GM12892 (cell line): ENCODE measurements around the gene CYTH3.
A peak's percentile ranks its signal among the peaks of the same experiment; 100 is the strongest.

Experiments used
- DNase-seq: peaks from one replicate; pipeline ENCODE4 v3.0.0; 2011; ENCODE audit not compliant: insufficient read length
- FAIRE-seq: peaks from 2 replicates; lab custom pipeline; 2011; peaks lifted over from hg19 to GRCh38; lab: Jason Lieb, UNC
- POLR2A ChIP-seq: IDR thresholded peaks from 2 replicates; pipeline ENCODE4 v1.6.1; 2011; ENCODE audit warnings: low read depth, low read length, control low read depth
- POLR2AphosphoS5 ChIP-seq: IDR thresholded peaks from 2 replicates; pipeline ENCODE4 v1.6.1; 2011; ENCODE audit warnings: low read depth, low read length, control low read depth
- TAF1 ChIP-seq: IDR thresholded peaks from 2 replicates; pipeline ENCODE4 v1.6.1; 2011; ENCODE audit warnings: low read depth, mild to moderate bottlenecking, control low read depth, low read length, borderline replicate concordance

CYTH3 gene

DNA sequence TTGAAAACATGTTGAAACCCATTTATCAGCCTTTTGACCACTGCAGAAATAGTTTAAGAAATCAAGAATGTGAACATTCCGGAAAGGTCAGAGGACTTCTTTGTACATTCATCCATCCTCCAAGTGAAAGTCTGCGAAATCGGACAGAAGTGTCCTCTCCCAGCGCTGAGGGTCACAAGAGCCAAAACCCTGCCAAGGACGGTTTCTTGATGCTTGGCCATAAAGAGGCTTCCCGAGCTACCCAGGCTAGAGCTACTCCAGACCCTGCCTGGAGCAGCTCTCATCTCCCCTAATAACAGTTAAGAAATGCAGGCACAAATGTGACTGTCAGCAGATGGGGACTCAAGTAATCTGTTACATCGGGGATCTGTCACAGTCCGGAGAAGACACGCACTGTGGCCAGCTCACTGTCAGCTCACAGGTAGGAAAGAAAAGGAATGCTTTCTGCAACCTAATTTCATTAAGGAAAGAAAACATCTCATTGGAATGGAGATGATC, 4.5 kb upstream of the CYTH3 start:
- FAIRE-seq (no peak), DNase-seq (no peak)
- TF ChIP-seq POLR2AphosphoS5 = no peak
- no peak for TF ChIP-seq POLR2A
- no peak for TF ChIP-seq TAF1

DNA sequence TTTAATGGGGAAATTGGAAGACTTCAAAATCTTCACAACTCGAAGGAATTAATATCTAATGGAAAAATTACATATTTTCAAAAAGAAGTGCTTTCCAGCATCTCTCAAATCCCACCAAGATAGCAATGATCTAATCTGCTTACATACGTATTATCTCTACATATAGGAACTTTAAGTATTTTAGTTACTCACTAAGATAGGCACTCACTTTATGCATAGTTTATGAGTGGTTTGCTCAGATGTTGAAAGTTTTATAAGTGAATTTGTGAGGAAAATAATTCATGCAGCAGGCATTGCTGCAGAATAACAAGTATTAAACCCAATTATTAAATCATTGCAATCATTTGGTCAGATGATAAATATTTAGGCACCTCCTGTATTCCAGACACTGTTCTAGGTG, 2.3 kb upstream of the CYTH3 start:
- DNase-seq = no peak
- no peak for FAIRE-seq
- no peak for TF ChIP-seq TAF1
- no peak for TF ChIP-seq POLR2A
- TF ChIP-seq POLR2AphosphoS5 = no peak

DNA sequence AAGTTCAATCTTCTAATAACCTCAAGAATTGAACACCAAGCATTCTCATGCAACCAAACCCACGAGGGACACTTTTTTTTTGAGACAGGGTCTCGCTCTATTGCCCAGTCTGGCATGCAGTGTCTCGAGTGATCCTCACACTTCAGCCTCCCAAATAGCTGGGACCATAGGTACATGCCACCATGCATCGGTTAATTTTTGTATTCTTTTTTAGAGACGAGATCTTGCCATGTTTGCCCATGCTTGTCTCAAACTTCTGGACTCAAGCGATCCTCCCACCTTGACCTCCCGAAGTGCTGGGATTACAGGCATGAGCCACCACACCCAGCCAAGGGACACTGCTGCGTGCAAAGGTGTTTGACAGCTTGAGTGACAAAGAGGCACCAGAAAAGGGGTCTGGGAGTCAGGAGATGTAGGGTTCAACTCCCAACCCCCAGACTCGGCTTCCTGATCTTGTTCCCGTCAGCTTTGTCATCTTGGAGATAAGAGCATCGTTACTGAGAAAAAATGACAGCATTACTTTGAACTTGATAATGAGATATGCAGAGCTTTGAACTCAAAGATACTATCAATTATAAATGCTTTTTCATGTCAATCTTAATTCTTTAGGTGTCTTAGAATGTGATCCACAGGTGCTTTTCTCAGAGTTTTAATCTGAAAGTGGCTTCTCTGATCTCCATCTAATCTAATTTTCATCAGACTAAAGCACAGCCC, 1.6 kb upstream of the CYTH3 start:
- no peak for FAIRE-seq
- TF ChIP-seq POLR2A = no peak
- no peak for TF ChIP-seq TAF1
- no peak for TF ChIP-seq POLR2AphosphoS5
- DNase-seq = no peak

DNA sequence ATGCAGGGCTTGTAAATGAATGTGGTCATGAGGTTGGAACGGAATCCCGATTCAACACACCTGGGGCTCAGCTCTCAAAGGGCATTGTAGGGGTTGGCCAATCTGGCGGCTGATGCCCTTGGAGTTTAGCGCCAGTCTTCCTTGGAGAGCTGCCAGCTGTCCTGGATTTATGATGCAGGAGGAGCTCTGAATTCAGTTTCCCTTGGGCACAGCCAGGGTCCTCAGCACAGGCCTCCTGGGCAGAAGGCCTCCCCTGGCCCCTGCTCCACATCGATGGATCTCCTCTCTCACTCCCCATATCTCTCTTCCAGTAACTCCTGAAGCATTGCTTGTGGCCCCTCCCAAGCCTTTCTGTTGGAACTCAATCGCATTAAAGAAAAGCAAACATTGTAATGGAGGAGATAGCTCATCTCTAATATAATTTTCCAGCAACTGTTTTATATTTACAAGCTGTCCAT, 985 bp upstream of the CYTH3 start:
- FAIRE-seq (no peak), DNase-seq (no peak)
- TF ChIP-seq POLR2A (no peak), POLR2AphosphoS5 (no peak), TAF1 (no peak)

DNA sequence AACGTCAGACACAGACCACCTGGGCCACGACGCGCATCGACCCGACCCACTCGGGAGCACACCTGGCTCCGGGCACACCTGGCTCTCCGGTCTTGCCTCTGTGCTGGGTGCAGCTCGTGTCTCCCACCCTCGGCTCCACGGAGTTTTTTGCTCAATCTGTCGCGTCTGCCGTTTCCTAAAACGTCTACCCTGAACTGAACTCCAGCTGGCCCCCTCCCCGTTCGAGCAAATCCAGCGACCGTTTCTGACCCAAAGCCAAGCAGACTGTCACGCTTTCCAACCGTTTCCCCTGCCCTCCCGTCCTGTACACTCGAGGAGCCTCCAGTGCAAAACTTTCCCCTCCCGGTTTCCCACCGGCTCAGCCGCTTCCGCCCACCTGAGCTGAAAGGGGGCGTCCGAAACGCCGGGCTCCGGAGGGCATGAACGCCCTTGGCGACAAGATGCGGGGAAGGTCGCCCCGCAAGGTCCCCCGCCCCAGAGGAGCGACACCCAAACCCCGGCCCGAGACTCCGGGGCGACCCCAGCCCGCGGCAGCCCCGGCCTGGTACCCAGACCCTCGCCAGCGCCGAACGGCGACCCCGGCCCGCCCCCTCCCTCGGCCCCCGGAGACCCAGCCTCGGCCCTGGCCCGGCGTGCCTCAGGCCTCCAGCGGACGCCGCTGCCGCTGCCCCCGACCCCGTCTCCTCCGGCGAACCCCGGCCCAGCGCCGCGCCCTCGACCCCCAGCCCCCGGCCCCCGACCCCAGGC, 557 bp downstream of the CYTH3 start:
- TF ChIP-seq POLR2A (no peak), TAF1 (no peak), POLR2AphosphoS5 (no peak)

DNA sequence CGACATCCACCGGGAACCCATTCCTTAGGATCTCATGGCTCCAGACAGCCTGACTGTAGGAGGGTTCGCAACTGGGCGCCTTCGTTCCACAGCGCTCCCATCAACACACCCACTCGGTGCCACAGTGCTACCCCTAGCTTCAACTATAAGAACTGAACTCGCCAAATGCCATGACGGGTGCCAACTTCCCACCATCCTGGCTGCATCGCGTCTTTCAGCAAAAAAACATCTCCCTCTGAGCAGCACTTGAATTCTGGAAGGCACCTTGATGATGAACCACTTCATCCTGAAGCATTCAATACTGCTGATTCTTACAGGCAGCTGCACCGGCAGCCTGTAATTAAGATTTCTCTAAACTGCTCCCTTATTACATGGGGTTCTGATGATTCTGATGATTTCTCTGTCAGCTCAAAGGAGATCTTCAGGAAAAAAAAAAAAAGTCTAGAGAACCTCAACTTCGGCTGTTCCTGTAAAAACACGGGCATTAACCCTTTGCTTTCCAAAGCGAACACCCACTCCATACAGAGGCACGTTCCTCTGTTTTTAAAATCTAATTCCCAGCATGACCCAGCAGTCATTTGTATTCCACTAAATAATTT, 1.3 kb downstream of the CYTH3 start:
- FAIRE-seq = no peak
- DNase-seq = no peak
- no peak for TF ChIP-seq POLR2A
- TF ChIP-seq TAF1 = no peak
- no peak for TF ChIP-seq POLR2AphosphoS5

More for the DNA sequence above, 557 bp downstream of the CYTH3 start:
- FAIRE-seq (no peak), DNase-seq (peak; percentile 34)

DNA sequence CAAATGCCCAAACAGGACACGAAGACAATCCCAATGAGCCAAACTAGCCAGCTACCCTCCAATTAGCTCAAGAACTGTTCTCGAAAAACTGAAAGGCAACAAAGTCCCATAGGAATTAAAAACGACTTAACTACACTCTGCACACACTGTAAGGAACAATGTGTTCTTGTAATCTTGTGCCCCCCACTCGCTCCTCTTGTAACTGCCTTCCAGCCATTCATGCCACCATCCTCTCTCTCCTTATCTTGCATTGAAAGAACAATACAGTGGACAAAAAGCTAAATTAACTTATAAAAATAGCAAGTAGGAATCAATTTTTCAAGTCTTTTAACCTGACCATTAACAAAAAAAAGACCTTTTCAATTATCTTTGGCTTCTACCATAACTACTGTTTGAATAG, 2.9 kb downstream of the CYTH3 start:
- TF ChIP-seq POLR2A (no peak), POLR2AphosphoS5 (no peak), TAF1 (no peak)
- FAIRE-seq = no peak

DNA sequence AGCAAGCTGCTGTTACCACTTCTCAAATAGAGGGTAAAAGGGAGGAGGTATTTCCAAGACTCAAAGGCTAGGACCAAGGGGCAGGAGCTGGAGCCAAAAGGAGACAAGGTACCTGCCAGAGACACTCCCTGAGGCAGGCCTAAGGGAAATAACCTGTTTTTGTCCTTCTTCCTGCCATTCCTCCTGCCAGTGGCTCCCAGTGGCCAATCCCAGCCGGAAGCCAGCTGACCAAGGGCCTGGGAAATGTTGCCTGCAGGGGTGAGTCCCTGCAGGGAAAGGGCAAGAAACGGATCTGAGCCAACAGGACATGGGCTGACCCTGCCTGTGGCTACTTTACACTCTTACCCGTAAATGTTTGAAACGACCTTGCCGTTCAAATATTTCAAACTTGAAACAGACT, 3.5 kb downstream of the CYTH3 start:
- FAIRE-seq = no peak
- no peak for DNase-seq
- TF ChIP-seq TAF1 (no peak), POLR2AphosphoS5 (no peak), POLR2A (no peak)

More for the DNA sequence above, 2.9 kb downstream of the CYTH3 start:
- DNase-seq = no peak

DNA sequence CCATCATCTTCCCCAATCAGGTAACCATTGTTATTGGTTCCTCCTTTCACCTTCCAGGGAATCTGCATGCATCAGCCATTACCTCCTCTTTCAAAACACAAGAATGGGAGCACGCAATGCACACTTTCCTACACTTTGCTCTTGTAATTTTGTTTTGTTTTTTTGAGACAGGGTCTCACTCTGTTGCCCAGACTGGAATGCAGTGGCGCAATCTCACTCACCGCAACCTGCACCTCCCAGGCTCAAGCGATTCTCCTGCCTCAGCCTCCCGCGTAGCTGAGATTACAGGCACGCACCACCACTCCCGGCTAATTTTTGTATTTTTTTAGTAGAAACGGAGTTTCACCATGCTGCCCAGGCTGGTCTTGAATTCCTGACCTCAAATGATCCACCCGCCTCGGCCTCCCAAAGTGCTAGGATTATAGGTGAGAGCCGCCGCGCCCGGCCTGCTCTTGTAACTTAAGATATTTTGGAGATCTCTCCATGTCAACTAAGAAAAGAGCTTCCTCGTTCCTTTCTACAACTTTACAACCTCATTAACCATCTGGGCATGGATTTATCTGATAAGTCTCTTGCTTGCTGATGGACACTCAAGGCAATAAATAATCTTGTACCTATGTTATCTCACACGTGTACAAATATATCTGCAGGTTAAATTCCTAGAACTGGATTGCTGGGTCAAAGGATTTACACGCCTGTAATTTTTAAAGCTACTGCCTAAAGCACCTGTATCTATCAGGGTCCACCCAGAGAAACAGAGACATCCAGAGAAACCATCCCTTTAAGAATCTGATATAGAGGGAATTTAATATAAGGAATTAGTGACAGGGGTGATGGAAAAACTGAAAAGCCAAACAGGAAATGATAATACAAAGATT, 4.2 kb downstream of the CYTH3 start:
- no peak for FAIRE-seq
- TF ChIP-seq TAF1 (no peak), POLR2A (no peak), POLR2AphosphoS5 (no peak)

DNA sequence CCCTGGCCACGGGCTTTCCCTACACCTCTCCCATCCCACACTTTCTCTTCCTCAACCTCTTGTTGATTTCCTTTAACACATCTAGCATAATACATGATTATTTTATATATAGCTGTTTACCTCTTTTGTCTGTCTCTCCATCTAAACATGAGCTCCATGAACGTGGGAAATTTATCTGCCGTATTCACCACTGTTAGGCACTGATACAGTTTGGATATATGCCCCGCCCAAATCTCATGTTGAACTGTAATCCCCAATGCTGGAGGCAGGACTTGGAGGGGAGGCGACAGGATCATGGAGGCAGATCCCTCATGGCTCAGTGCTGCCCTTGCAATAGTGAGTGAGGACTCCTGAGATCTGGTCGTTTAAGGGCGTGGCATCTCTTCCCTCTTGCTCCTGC, 5.7 kb downstream of the CYTH3 start:
- no peak for TF ChIP-seq POLR2A
- TF ChIP-seq POLR2AphosphoS5 = no peak
- TF ChIP-seq TAF1 = no peak
- DNase-seq = no peak
- no peak for FAIRE-seq

More for the DNA sequence above, 4.2 kb downstream of the CYTH3 start:
- DNase-seq = no peak

DNA sequence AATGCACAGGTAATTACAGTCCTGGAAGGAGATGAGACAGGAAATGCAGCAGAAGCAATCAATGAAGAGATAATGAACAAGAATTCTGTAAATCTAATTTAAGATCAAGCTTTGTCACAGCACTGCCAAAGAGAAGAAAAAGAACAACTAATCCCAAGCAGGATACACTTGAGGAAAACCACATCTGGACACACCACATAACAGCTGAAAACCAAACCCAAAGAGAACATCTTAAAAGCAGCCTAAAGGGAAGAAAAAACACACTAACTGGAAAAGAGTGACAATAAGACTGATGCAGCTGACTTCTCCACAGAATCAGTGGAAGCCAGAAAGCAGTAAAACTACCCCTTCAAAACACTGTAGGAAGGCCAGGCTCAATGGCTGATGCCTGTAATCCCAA, 10.2 kb downstream of the CYTH3 start:
- FAIRE-seq = no peak
- no peak for DNase-seq
- TF ChIP-seq TAF1 = no peak
- no peak for TF ChIP-seq POLR2AphosphoS5
- no peak for TF ChIP-seq POLR2A

DNA sequence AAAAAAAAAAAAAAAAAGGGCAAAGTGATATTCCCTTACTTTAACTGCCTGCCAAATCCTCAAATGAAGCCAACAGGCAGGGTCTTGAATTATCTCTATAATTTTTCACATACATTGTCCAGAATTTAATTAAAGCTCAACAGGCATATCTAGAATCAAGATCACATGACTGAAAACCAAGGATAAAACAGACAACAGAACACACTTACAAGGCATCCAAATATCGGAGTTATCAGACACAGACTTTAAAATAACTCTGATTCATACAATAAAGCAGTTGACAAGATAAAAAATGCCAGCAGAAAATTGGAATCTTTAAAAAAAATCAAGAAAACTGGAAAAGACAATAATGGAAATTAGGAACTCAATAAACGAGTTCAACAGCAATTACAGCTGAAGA, 10.7 kb downstream of the CYTH3 start:
- DNase-seq (no peak), FAIRE-seq (no peak)
- no peak for TF ChIP-seq POLR2AphosphoS5
- no peak for TF ChIP-seq TAF1
- no peak for TF ChIP-seq POLR2A
